GM21529 (cell line): Measurements from ENCODE around the gene DMAC2L.
"Not testable (repeated sequence)": the region's sequence is repeated elsewhere in the genome, so short reads cannot be mapped to it uniquely, and the experiment has no call there.

Experiments
- ATAC-seq: cut with Tn5 transposase; IDR thresholded peaks from one replicate; pipeline ENCODE4 v1.9.1; 2021; ENCODE audit not compliant: unreplicated experiment

Gene DMAC2L

DNA sequence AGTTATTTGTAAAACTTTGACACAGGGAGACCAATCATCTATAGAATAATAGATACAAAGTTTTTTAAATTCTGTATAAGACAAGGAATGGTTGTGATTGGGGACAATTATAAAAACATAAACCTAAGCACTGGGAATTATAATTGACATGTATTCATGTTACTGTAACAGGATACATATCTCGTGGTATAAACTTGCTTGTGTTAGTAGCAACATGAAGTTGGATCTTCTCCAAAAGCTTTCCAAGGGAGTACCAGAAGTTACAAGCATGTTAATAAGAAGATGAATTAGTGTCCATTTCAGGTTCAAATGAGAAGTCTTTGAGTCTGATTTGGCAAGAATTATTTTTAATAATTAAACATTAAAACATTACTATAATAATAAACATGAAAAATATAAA is 42.4 kb downstream of the DMAC2L start:
- ATAC-seq = no peak

GRCh38 chr14:50355692-50356091 is 43.6 kb downstream of the DMAC2L start:
- no peak for ATAC-seq

GRCh38 chr14:50356283-50356682 is 44.2 kb downstream of the DMAC2L start:
- not testable (repeated sequence) for ATAC-seq

GRCh38 chr14:50357124-50357523 is 45.0 kb downstream of the DMAC2L start:
- no peak for ATAC-seq

DNA sequence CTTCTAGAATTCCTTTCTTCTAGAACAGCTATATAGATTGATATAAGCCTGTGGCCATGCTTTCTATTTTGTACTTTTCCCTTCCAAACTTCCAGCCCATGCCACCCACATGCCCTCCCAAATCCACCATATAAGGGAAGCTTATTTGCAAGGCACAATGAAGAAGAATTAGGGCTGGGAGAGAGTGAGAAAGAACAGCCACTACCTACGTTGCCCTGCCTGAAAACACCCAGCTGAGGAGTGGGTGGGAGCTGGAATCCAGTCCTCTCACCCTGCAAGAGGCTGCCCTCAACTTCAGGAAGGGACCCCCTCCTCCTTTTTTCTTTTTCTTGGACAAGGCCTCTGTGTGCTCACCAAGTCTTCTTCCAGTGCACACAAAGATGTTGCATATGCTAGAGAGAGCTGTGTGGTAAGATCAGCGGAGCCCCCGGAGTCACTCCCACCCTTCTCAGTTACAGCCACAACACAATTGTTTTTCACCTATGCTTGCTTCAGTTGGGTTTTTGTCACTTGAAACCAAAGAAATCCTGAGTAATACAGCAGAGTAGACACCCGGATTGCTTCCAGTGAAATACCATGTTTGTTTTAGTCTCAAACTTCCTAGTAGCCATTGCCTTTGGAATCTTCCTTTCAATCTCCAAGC is 45.8 kb downstream of the DMAC2L start:
- ATAC-seq = no peak

- ATAC-seq = no peak
Measured at GRCh38 chr14:50359631-50360030, 47.5 kb downstream of the DMAC2L start.

DNA sequence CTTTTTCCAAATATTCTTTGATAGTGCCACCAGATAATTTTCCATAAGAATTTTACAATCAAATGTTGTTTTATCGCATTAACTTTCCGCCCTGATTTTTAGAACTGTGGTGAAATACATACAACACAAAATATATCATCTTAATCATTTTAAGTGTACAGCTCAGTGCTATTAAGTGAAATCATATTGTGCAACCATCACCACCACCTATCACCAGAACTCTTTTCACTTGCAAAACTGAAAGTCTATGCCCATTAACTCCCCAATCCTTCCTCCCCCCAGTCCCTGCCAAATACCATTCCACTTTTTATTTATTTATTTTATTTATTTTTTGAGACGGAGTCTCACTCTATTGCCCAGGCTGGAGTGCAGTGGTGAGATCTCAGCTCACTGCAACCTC is 48.0 kb downstream of the DMAC2L start:
- ATAC-seq = no peak

GRCh38 chr14:50360851-50361250 is 48.7 kb downstream of the DMAC2L start:
- no peak for ATAC-seq

GRCh38 chr14:50361473-50362403 is 49.6 kb downstream of the DMAC2L start:
- not testable (repeated sequence) for ATAC-seq

- peak; percentile 10 for ATAC-seq
Measured at GRCh38 chr14:50362764-50363713, 50.9 kb downstream of the DMAC2L start.

- ATAC-seq = peak; percentile 96
Measured at GRCh38 chr14:50363714-50364111, 51.6 kb downstream of the DMAC2L start.

- ATAC-seq = no peak
Measured at GRCh38 chr14:50364792-50365191, 52.7 kb downstream of the DMAC2L start.

DNA sequence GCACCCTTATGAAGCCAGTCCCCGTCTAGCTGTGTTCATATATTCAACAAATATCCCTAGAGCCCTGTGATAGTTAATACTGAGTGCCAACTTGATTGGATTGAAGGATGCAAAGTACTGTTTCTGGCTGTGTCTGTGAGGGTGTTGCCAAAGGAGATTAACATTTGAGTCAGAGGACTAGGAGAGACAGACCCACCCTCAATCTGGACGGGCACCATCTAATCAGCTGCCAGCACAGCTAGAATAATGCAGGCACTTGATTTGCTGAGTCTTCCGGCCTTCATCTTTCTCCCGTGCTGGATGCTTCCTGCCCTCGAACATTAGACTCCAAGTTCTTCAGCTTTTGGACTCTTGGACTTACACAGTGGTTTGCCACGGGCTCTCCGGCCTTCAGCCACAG is 53.4 kb downstream of the DMAC2L start:
- not testable (repeated sequence) for ATAC-seq

DNA sequence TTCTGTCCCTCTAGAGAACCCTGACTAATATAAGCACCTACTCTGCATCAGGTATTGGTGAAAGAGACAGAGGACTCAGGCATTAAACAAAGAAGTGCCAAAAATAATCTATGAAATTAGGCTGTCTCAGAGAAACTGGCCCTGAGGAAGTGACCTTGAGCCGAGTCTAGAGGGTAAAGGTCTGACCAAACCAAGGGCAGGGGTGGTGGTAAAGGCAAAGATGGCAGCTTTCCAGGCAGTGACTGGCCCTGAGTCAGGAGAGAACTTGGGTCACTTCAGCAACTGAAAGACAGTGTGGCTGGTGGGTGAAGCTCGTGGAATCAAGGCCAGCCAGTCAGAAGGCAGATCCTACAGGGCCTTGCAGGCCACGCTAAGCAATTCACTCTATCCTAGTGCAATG is 54.0 kb downstream of the DMAC2L start:
- no peak for ATAC-seq

DNA sequence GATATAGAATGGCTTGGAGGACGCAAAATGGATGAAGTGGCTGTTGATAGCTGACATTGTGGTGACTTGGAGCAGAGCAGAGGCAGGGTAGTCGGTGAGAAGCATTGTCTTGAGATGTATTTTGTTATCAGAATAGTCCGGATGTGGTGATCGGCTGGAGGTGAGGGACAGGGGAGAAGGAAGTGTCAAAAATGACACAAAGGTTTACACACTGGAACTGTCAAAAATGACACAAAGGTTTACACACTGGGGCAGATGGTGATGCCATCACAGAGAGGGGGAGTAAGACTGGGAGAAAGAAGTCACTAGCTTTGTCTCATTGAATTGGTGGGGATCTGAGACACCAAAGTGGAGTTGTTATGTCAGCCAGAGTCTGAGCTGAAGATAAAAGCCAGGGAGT is 54.5 kb downstream of the DMAC2L start:
- no peak for ATAC-seq

DNA sequence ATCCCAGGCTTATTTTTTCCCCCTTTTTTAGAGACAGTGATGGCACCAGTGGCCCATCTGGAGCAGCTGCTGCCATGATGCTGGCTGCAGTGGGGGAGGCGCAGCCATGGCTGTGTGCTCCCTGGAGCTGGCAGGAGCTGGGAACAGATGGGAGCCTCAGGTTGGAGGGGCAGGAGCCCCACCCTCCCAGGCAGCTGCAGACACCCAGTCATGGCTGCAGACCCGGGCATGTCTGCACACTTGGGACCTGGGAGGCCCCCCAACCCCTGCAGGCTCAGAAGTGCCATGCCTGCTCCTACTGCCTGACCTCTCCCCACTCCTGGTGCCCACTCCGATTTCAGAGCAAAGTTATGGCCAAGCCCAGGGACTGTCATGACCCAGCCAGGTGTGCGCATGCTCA is 59.4 kb downstream of the DMAC2L start:
- no peak for ATAC-seq

DNA sequence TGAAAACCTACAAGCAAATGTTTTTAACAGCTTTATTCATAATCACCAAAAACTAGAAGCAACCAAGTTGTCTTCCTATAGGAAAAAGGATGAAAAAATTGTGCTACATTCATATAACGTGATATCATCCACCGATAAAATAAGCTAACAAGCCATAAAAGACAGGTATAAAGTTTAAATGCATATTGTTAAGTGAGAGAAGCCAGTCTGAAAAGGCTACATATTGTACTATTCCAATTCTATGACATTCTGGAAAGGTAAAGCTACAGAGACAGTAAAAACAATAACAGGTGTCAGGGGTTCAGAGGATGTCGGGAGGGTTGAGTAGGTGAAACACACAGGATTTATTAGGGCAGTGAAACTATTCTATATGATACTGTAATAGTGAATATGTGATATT is 61.8 kb downstream of the DMAC2L start:
- ATAC-seq = no peak

DNA sequence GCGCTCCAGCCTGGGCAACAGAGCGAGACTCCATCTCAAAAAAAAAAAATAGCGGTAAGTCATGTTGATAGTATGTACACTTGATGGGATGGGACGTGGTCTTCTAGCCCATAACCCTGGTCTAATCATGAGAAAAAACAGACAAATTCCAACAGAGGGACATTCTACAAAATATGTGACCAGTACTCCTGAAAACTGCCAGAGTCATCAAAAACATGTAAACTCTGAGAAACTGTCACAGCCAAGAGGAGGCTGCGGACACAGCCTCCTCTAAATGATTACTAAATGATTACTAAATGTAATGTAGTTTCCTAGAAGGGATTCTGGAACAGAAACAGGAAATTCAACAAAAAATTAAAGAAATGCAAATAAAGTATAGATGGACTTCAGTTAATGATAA is 63.6 kb downstream of the DMAC2L start:
- no peak for ATAC-seq
